A549 (cell line): Measurements from ENCODE around the gene MTMR12. TPM values are rescaled to one million over a fixed set of nuclear protein-coding genes. Genes with fewer than 3 reads are reported as not detected.

ENCODE experiments used
- ATAC-seq, 2 experiments: fragments of 200-7000 bp in 1 of 2; fragments of >200 bp in 1 of 2; cut with Nextera tagmentation in 1 of 2; cut with Tn5 transposase in 1 of 2; 3 replicates each; pipeline versions ENCODE4 v1.8.0 to v1.9.1; 2018 to 2020; ENCODE audit warnings: mild to moderate bottlenecking in 1 of 2, moderate library complexity in 1 of 2
- CTCF ChIA-PET: fragments of 300-600 bp; sonication (Branson Sonifier 250); formaldehyde crosslinking; extraction: SDS; loops from one replicate; lab custom pipeline; 2021; ENCODE audit warnings: antibody characterized with exemption, inconsistent platforms; lab: Yijun Ruan, JAX
- POLR2A ChIA-PET: fragments of 350-600 bp; formaldehyde crosslinking; extraction: SDS; loops from one replicate; lab custom pipeline; 2021; ENCODE audit warnings: antibody characterized with exemption, inconsistent platforms; lab: Yijun Ruan, JAX
- DNase-seq, 2 experiments: peaks; one replicate each; pipeline versions ENCODE4 v3.0.0 to v3.0.0-alpha.2; 2011 to 2016; ENCODE audit warnings: low read depth in 1 of 2, low spot score in 1 of 2
- FAIRE-seq: peaks from 2 replicates; lab custom pipeline; 2011; peaks lifted over from hg19 to GRCh38; lab: Jason Lieb, UNC
- H3K27ac ChIP-seq, 2 experiments: fragments of >200 bp; sonication (Bioruptor Twin); formaldehyde crosslinking; 3 replicates each; pipeline ENCODE4 v1.5.1; 2016 to 2017
- H3K4me1 ChIP-seq: fragments of >200 bp; sonication (Bioruptor Twin); formaldehyde crosslinking; 3 replicates; pipeline ENCODE4 v1.6.1; 2016
- H3K4me2 ChIP-seq: fragments of >200 bp; sonication (Bioruptor Twin); formaldehyde crosslinking; 3 replicates; pipeline ENCODE4 v1.6.1; 2016
- H3K4me3 ChIP-seq: fragments of >200 bp; sonication (Bioruptor Twin); formaldehyde crosslinking; 3 replicates; pipeline ENCODE4 v1.5.1; 2016
- H3K9me3 ChIP-seq: fragments of >200 bp; sonication (Bioruptor Twin); formaldehyde crosslinking; 3 replicates; pipeline ENCODE4 v1.6.1; 2016
- CBX2 ChIP-seq: fragments of 200-600 bp; sonication (generic); IDR thresholded peaks from 2 replicates; pipeline ENCODE4 v1.6.1; 2016; ENCODE audit warnings: low read depth, mild to moderate bottlenecking, borderline replicate concordance
- CEBPB ChIP-seq, 2 experiments: fragments of >200 bp in 1 of 2; sonication (Bioruptor Twin) in 1 of 2; formaldehyde crosslinking in 1 of 2; IDR thresholded peaks; 2 replicates each; pipeline ENCODE4 v1.6.1; 2012 to 2016
- CHD2 ChIP-seq: fragments of 150-350 bp; IDR thresholded peaks from 2 replicates; pipeline ENCODE4 v1.6.1; 2014; ENCODE audit warnings: low read length; ENCODE audit not compliant: partially characterized antibody
- CTCF ChIP-seq: fragments of >200 bp; sonication (Bioruptor Twin); formaldehyde crosslinking; IDR thresholded peaks from 3 replicates; pipeline ENCODE4 v1.5.1; 2016
- E2F6 ChIP-seq: IDR thresholded peaks from 2 replicates; pipeline ENCODE4 v1.6.1; 2012; ENCODE audit warnings: low read depth, borderline replicate concordance
- EHF ChIP-seq: fragments of 250-450 bp; sonication (Bioruptor Pico); IDR thresholded peaks from 2 replicates; pipeline ENCODE4 v1.5.0; 2020; ENCODE audit warnings: mild to moderate bottlenecking
- FOSB ChIP-seq: fragments of 250-450 bp; sonication (Bioruptor Pico); IDR thresholded peaks from 2 replicates; pipeline ENCODE4 v1.5.0; 2020; ENCODE audit warnings: mild to moderate bottlenecking, moderate library complexity
- HDAC2 ChIP-seq: fragments of 200-600 bp; sonication (generic); IDR thresholded peaks from 2 replicates; pipeline ENCODE4 v1.6.1; 2016
- HOXB5 ChIP-seq: fragments of 250-450 bp; sonication (Bioruptor Pico); IDR thresholded peaks from 2 replicates; pipeline ENCODE4 v1.5.0; 2020; ENCODE audit warnings: mild to moderate bottlenecking, moderate library complexity
- KDM5A ChIP-seq: fragments of 200-600 bp; sonication (generic); IDR thresholded peaks from 2 replicates; pipeline ENCODE4 v1.6.1; 2016; ENCODE audit warnings: antibody characterized with exemption, mild to moderate bottlenecking
- MAFK ChIP-seq: fragments of 450-650 bp; IDR thresholded peaks from 2 replicates; pipeline ENCODE4 v1.6.1; 2014; ENCODE audit not compliant: partially characterized antibody
- MAX ChIP-seq: IDR thresholded peaks from 2 replicates; pipeline ENCODE4 v1.6.1; 2012
- MAZ ChIP-seq: fragments of 150-350 bp; IDR thresholded peaks from 2 replicates; pipeline ENCODE4 v1.6.1; 2014; ENCODE audit warnings: antibody characterized with exemption, low read depth, low read length, borderline replicate concordance
- NFE2L2 ChIP-seq: fragments of 150-350 bp; conservative IDR thresholded peaks from 2 replicates; pipeline ENCODE4 v1.6.1; 2014; ENCODE audit warnings: low read length
- RAD21 ChIP-seq, 2 experiments: fragments of >200 bp in 1 of 2; sonication (Bioruptor Twin) in 1 of 2; formaldehyde crosslinking in 1 of 2; IDR thresholded peaks in 1 of 2; conservative IDR thresholded peaks in 1 of 2; 2 replicates in 1 of 2; 3 replicates in 1 of 2; pipeline ENCODE4 v1.6.1; 2012 to 2018; ENCODE audit warnings: inconsistent platforms in 1 of 2
- RNF2 ChIP-seq: fragments of 200-600 bp; sonication (generic); IDR thresholded peaks from 2 replicates; pipeline ENCODE4 v1.6.1; 2016; ENCODE audit warnings: low read depth, mild to moderate bottlenecking, antibody characterized with exemption, moderate library complexity, borderline replicate concordance
- SMC3 ChIP-seq: fragments of >200 bp; sonication (Bioruptor Twin); formaldehyde crosslinking; IDR thresholded peaks from 3 replicates; pipeline ENCODE4 v1.6.1; 2018; ENCODE audit warnings: inconsistent platforms
- SREBF2 ChIP-seq: fragments of 450-650 bp; IDR thresholded peaks from 2 replicates; pipeline ENCODE4 v1.6.1; 2014; ENCODE audit warnings: mild to moderate bottlenecking, moderate library complexity
- TFCP2L1 ChIP-seq: fragments of 250-450 bp; sonication (Bioruptor Pico); IDR thresholded peaks from 2 replicates; pipeline ENCODE4 v1.5.0; 2021; ENCODE audit warnings: mild to moderate bottlenecking
- ZSCAN20 ChIP-seq: fragments of 250-450 bp; sonication (Bioruptor Pico); IDR thresholded peaks from 2 replicates; pipeline ENCODE4 v1.8.0; 2022; ENCODE audit warnings: mild to moderate bottlenecking, moderate library complexity
- WGBS: methylation state at CpG from one replicate; pipeline ENCODE4 v1.1.6; 2017; ENCODE audit errors: missing lambda C conversion rate; 5-methylcytosine and 5-hydroxymethylcytosine counted together
- polyA plus RNA-seq, 4 experiments: library from polyadenylated mRNA; depleted of rRNA in 3 of 4; stranded (reverse); fragments of >200 nt; fragmentation: RNase III in 1 of 4; extraction: RNeasy Plus Mini Kit Qiagen cat#74134 plus additional on column Dnase treatment in 1 of 4; gene quantifications; 2 replicates in 3 of 4; 3 replicates in 1 of 4; pipeline ENCODE4 v1.2.3, GENCODE V29; 2011 to 2017
- TF ChIP-seq, protein P1 (sequence below): fragments of 150-350 bp; IDR thresholded peaks from 2 replicates; pipeline ENCODE4 v1.6.1; 2014; ENCODE audit warnings: low read depth, mild to moderate bottlenecking, low read length

MTMR12 gene
- polyA plus RNA-seq, 2 of the 4 experiments (the other 2 are of a cell fraction) = 14.3 to 29.8 TPM

GRCh38 chr5:32233220-32233695 lies 79.5 kb downstream of the MTMR12 start:
- H3K4me3 ChIP-seq = no peak overlapping the region
- CTCF ChIA-PET = interaction anchor here (0.6 to 4.5 kb wide), 31 partner anchors 10 to 379 kb away, joined by 3 to 110 read pairs (median 4); no protein-coding TSS in a partner anchor
- peaks cover 39% of the 10 kb centered on the region for H3K4me1 ChIP-seq
- no peaks in the 10 kb centered on the region for H3K9me3 ChIP-seq
- TF ChIP-seq, protein P1, sequence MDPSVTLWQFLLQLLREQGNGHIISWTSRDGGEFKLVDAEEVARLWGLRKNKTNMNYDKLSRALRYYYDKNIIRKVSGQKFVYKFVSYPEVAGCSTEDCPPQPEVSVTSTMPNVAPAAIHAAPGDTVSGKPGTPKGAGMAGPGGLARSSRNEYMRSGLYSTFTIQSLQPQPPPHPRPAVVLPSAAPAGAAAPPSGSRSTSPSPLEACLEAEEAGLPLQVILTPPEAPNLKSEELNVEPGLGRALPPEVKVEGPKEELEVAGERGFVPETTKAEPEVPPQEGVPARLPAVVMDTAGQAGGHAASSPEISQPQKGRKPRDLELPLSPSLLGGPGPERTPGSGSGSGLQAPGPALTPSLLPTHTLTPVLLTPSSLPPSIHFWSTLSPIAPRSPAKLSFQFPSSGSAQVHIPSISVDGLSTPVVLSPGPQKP = no peak
- TF ChIP-seq ZSCAN20 (CRISPR knock-in tag) (no peak), RNF2 (no peak)
- WGBS = 64% methylated on average over 3 of the region's 3 CpGs
- ATAC-seq = peak in 1 of 2 experiments; percentile 8; a peak in 4 of 6 replicates
- H3K4me2 ChIP-seq = peak overlapping the region; percentile 60
- FAIRE-seq = no peak
- no peak for DNase-seq
- POLR2A ChIA-PET = interaction anchor here (1.0 to 1.1 kb wide), 2 partner anchors 8 to 61 kb away, joined by 3 read pairs; no protein-coding TSS in a partner anchor
- peak overlapping the region; percentile 66 to 79 for H3K27ac ChIP-seq

DNA sequence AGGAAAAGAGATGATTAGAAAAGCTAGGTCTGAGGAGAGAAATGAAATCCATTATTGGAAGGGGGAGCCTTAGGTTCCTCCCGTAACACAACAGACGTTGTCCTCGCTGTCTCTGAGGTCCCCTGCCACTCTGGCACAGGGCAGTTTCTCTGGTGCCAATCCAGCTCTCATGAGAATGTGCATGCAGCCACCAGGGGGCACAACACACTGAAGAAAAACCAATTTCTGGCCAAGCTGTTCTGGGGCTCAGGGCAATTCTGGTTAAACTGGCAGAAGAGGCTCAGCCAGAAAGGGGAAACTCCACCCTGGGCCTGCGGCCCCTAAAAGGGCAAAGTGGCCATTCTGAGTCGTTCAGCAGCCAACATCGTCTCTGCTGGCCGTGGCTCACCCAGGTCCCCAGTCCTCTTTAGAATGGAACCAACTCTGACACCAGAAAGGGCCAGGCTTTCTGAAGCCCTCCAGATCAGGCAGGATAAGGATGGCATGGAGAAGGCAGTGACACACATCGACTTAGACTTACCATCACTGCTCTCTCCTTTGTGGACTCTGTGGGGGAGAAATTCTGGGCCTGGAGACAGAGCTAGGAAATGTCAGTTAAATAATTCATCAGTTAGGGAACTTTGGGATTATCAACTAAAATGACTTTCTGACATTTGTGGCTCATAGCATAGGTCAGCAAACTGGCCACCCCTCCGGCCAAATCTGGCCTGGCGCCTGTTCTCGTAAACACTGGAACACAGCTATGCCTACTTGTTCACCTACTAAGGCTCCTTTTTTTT lies 80.1 kb downstream of the MTMR12 start:
- ChIA-PET CTCF (interaction anchor here (0.6 to 4.5 kb wide), 61 partner anchors 10 to 625 kb away, joined by 3 to 110 read pairs (median 3); no protein-coding TSS in a partner anchor), POLR2A (interaction anchor here (1.0 to 1.6 kb wide), 2 partner anchors 9 to 59 kb away, joined by 3 to 7 read pairs; partner anchors contain the start of gene GOLPH3)
- peak overlapping the region; percentile 60 for H3K4me2 ChIP-seq
- peak overlapping the region; percentile 66 to 79 for H3K27ac ChIP-seq
- DNase-seq (peak; percentile 61 to 73), ATAC-seq (peak; percentile 84 to 94), FAIRE-seq (no peak)
- 39% methylated on average over 10 of the region's 11 CpGs for WGBS
- TF ChIP-seq HDAC2 (no peak), CHD2 (no peak), HOXB5 (no peak), CEBPB (IDR thresholded peaks at IDR 0.05) (no peak), SMC3 (peak; percentile 90), MAFK (no peak), FOSB (CRISPR knock-in tag) (no peak), SREBF2 (no peak), CTCF (peak; percentile 85), EHF (CRISPR knock-in tag) (no peak), NFE2L2 (no peak), RAD21 (conservative IDR thresholded peaks at IDR 0.05 in 1 of 2, IDR thresholded peaks at IDR 0.05 in 1 of 2) (peak; percentile 81 to 86), TFCP2L1 (CRISPR knock-in tag) (no peak)
- no peaks in the 10 kb centered on the region for H3K9me3 ChIP-seq
- H3K4me1 ChIP-seq = peaks cover 39% of the 10 kb centered on the region
- no peak overlapping the region for H3K4me3 ChIP-seq

- no peak for DNase-seq
- 58% methylated on average over 8 of the region's 8 CpGs for WGBS
- Histone ChIP-seq H3K4me1 (peaks cover 39% of the 10 kb centered on the region), H3K4me2 (0 out of 3 replicates have a peak overlapping the region, but pooled peaks have one; percentile 60), H3K9me3 (no peaks in the 10 kb centered on the region), H3K4me3 (no peak overlapping the region), H3K27ac (peak overlapping the region; percentile 66 to 79; a peak in 5 of 6 replicates)
- TF ChIP-seq MAZ (no peak), E2F6 (no peak), KDM5A (no peak), MAX (no peak), CBX2 (no peak)
- CTCF ChIA-PET = interaction anchor here (0.6 to 4.5 kb wide), 47 partner anchors 10 to 953 kb away, joined by 3 to 110 read pairs (median 4); no protein-coding TSS in a partner anchor
- FAIRE-seq = no peak
- POLR2A ChIA-PET = interaction anchor here (0.6 to 1.6 kb wide), 3 partner anchors 58 to 362 kb away, joined by 4 to 7 read pairs (median 6); partner anchors contain the start of gene GOLPH3
- ATAC-seq = peak in 1 of 2 experiments; percentile 4; a peak in 1 of 6 replicates
Measured at GRCh38 chr5:32231929-32232328, 80.8 kb downstream of the MTMR12 start.
